Ishikawa (cell line): ENCODE results near the gene LAMC3.

Experiments used
- CEBPB ChIP-seq: IDR thresholded peaks from 2 replicates; pipeline ENCODE4 v1.6.1; 2012
- EGR1 ChIP-seq: IDR thresholded peaks from 2 replicates; pipeline ENCODE4 v1.6.1; 2012
- EP300 ChIP-seq: IDR thresholded peaks from 2 replicates; pipeline ENCODE4 v1.6.1; 2012; ENCODE audit warnings: borderline replicate concordance
- FOXM1 ChIP-seq: IDR thresholded peaks from 2 replicates; pipeline ENCODE4 v1.6.1; 2012; ENCODE audit warnings: low read depth, borderline replicate concordance
- MAX ChIP-seq: IDR thresholded peaks from 2 replicates; pipeline ENCODE4 v1.6.1; 2012
- NFIC ChIP-seq: IDR thresholded peaks from 2 replicates; pipeline ENCODE4 v1.6.1; 2012
- RAD21 ChIP-seq: IDR thresholded peaks from 2 replicates; pipeline ENCODE4 v1.6.1; 2012; ENCODE audit warnings: low read depth
- REST ChIP-seq: IDR thresholded peaks from 2 replicates; pipeline ENCODE4 v1.6.1; 2012; ENCODE audit warnings: low read depth, mild to moderate bottlenecking
- TAF1 ChIP-seq: IDR thresholded peaks from 2 replicates; pipeline ENCODE4 v1.6.1; 2012; ENCODE audit warnings: low read depth, mild to moderate bottlenecking
- TCF12 ChIP-seq: IDR thresholded peaks from 2 replicates; pipeline ENCODE4 v1.6.1; 2012; ENCODE audit warnings: low read depth
- TEAD4 ChIP-seq: IDR thresholded peaks from 2 replicates; pipeline ENCODE4 v1.6.1; 2012
- YY1 ChIP-seq: IDR thresholded peaks from 2 replicates; pipeline ENCODE4 v1.6.1; 2012; ENCODE audit warnings: low read depth

- TF ChIP-seq EP300 (no peak), REST (no peak), RAD21 (no peak), TEAD4 (no peak), MAX (no peak), FOXM1 (no peak), EGR1 (no peak), NFIC (no peak), TAF1 (no peak), YY1 (no peak), TCF12 (no peak), CEBPB (no peak)
Measured at GRCh38 chr9:130965680-130966079, 43.3 kb upstream of the LAMC3 start.
